ENCODE measurements around the gene SCYGR1.

GRCh38 chr2:227410191-227410590 lies 22.4 kb upstream of the SCYGR1 start:
- TF ChIP-seq TAF1 (IDR thresholded peaks at IDR 0.05; ENCODE audit: borderline replicate concordance, insufficient read depth, low read length) (no peak), REST (IDR thresholded peaks at IDR 0.05; ENCODE audit: insufficient read depth in 1 of 2, low read depth in 2 of 2, low read length in 2 of 2) (no peak), POLR2AphosphoS5 (IDR thresholded peaks at IDR 0.05; ENCODE audit: low read depth, low read length) (no peak)
